A549 treated with CpdA at 1 μM for 4 hours (cell line): ENCODE data around the gene C17orf50. TPM values are rescaled to one million over a fixed set of nuclear protein-coding genes. Genes with fewer than 3 reads are reported as not detected.

ENCODE experiments used
- total RNA-seq: library from RNA; stranded (reverse); fragments of 200-300 nt; extraction: Qiagen RNA extraction; gene quantifications from 5 replicates; pipeline ENCODE4 v1.2.3, GENCODE V29; 2022; ENCODE audit warnings: low read depth

The C17orf50 gene
- 0.23 to 0.42 TPM (median 0.30 TPM) in 5 replicates for total RNA-seq

DNA sequence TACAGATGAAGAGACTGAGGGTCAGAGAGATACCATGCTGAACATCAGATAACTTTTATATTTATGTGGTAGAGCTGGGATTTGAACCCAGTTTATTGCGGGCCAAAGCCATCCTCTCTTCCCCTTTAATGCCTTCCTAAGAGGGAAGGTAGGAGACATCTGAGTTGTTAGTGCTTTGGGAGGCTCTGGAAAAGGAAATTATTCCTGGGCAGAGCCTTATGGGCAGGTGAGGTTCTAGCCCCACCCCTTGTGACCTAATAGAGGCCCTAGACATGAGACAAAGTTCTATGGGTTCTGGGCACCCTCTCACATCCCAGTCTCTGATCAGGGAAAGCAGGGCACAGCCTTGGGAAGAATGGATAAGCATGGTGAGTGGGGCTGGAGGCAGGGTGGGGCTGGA is at the start of gene C17orf50:
Gene C17orf50, plus strand, starts transcription at position 301 of the 400 bp plus-strand sequence. Its CDS starts 55 bp downstream, at position 356.

DNA sequence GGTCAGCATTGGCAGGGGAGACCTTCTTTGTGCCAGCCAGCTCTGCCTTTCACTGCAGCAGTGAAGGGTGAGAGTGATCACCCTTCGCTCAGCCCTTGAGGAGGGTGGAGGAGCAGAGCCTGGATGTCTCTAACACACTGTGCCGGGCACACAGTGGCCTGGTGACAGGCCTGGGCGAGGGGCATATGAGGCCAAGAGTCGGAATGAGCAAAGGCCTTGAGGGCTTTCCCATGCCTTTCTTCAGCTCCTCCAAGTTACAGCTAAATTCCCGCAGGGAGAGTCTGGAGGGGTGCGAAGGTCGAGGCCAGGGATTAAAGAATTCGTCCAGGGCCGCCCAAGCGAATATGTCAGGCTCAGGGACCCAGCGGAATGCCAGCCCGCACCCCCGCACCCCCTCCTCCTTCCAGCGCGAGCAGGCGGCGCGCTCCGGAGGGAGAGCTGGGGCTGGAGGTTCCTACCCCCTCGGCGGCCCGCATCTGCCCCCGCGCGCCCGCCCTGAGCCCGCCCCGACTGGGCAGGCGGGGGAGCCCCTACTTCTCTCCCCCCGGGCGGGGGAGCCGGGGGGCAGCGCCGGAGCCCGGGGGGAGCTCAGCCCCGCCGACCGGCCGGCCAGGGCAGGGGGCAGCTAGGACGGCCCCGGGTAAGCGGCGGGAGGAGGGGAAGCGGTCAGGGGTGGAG is 29.3 kb upstream of the C17orf50 start, which contains the start of gene RASL10B:
Gene RASL10B, plus strand, starts transcription at position 401 of the 678 bp plus-strand sequence. CDS start 3,546 bp downstream, outside the sequence.

DNA sequence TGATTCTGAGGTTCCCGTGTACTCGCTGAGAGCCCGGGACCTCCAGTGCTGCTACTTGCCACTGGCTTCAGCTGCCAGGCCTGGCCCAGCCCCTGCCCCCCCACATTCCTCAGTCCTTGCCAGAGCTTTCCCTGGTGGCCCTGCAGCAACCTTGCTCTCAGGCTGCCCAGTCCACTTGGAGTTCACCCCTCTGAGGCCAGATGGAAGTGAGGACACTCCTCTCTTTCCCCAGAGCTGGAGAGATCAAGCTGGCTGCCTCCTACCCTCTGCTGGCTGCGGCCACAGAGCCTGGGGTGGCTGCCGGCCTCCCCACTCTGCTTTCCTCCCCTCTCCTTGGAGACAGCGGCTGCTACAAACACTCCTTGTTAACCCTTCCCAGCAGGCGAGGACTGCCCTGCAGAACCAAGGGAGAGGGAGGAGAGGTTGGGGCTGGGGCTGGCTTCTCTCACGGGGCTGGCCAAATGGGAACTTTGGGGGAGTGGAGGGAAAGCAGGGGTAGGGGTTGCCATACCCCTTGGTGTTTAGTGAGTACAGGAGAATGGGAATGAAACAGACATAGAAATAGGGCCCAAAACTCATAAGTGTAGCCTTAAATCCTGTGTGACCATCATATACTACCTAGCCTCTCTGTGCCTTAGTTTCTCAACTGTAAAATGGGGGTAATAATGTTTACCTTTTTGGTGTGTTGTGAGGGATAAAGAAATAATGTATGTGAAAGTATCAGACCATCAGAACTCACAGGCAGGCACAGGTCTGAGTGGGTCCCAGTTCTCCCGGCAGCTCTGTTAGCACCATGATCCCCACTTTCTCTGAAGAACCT is 7.5 kb upstream of the C17orf50 start, which contains the start of gene GAS2L2:
Gene GAS2L2, minus strand, starts transcription at position 295 of the 820 bp plus-strand sequence. CDS start 389 bp downstream, outside the sequence.

DNA sequence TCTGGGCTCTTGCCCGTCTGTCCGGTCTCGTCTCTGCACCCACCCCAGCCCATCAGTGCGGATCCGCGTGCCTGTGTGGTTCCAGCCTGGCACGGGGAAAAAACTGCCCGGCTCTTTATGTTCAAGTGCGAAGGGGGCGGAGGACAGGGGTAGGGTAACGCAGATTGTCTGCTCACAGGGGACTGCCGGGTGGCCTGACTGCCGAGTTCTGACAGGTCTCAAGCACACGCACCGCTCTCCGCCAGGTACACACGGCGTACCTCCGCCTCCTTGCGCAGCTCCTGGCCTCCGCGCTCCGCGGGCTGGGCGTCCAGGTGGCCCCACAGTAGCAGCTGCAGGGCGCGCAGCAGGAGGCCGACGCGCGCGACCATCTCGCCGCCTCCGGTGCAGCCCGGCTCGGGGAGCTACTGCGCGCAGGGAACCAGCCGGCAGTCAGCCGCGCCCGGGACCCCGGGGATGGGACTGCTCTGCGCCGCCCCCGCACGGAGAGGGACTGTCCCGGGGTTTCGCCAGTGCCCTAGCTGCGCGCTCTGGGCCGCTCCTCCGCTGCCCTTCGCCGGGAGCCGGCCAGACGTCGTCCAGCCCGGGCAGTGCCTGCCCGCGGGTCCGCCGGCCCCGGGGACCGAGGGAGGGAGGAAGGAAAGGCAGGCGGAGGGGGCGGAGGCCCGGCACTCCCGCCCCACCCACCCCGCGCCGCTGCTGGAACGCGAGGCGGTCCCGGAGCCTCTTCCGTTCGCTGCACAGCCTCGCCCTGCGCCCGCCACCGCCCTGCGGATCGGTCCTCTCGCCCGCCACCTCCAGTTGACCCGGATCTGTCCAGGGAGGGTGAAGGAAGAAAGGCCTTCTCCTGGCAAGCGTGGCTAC is 34.6 kb downstream of the C17orf50 start, which contains the start of gene MMP28:
Gene MMP28, minus strand, starts transcription at position 635 of the 864 bp plus-strand sequence. Its CDS starts 264 bp downstream, at position 371.

DNA sequence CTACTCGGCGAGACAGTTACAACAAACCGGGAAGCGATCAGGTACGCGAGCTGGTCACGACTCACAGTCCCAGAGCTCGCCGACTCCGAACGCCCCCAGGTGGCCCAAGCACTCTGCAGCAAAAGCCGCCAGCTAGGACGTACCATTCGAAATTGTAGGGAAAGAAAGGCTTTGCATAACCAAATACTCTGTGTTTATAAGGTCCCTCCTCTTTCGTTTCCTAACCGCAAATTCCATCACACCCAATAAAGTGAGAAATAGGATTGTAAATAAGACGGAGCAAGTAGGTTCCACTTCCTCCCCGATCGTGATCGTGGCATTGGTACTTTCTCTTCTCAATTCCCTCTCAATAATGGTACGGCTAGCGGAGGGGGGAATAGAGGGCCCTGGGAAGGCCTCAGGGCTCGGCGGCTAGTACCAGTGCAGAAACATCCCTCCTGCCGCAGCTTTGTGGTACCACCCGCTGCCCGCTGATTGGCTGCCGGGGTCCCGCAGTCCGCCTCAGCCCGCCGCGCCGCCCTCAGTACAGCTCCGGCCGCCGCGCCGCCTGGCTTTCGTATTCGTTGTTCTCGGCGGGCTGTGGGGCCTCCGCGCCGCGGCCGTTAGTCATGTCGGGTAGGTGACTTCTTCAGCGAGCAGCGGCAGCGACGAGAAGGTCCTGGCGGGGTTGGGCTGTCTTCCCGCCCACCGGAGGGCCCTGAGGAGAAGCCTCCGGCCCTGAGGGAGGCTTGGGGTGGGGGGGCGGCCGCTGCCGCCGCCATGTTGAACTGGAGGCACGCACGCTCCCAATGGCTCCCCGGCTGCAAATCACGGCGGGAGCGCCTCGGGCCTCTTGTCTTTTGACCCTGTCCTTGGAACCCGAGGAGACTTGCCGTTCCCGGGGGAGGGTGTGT is 48.5 kb downstream of the C17orf50 start, which contains the start of gene TAF15:
Gene TAF15, plus strand, starts transcription at position 523 of the 893 bp plus-strand sequence. Its CDS starts 86 bp downstream, at position 609.

Other genes with a start within 250 kb of the C17orf50 start
- gene SLFN12L, start 223.2 kb upstream of the C17orf50 start, total RNA-seq: 0.02 to 0.26 TPM in 2 of 5 replicates, not detected in the others
- gene SLFN14, start 200.1 kb upstream of the C17orf50 start, total RNA-seq: not detected in 5 replicates
- 7.0 to 8.8 TPM (median 7.4 TPM) in 5 replicates for gene PEX12, start 182.3 kb upstream of the C17orf50 start, total RNA-seq
- gene AP2B1, start 173.6 kb upstream of the C17orf50 start, total RNA-seq: 127 to 153 TPM (median 143 TPM) in 5 replicates
- gene RASL10B, start 29.2 kb upstream of the C17orf50 start, total RNA-seq: 0.05 to 0.15 TPM (median 0.10 TPM) in 5 replicates
- 0.09 to 0.21 TPM (median 0.12 TPM) in 4 of 5 replicates, not detected in the other for gene GAS2L2, start 7.6 kb upstream of the C17orf50 start, total RNA-seq
- 3.6 to 7.7 TPM (median 6.0 TPM) in 5 replicates for gene MMP28, start 34.8 kb downstream of the C17orf50 start, total RNA-seq
- gene TAF15, start 48.6 kb downstream of the C17orf50 start, total RNA-seq: 209 to 237 TPM (median 216 TPM) in 5 replicates
- not detected in 5 replicates for gene HEATR9, start 108.0 kb downstream of the C17orf50 start, total RNA-seq
- gene CCL5, start 119.5 kb downstream of the C17orf50 start, total RNA-seq: 1.1 to 2.1 TPM (median 1.7 TPM) in 5 replicates
- 2.6 to 3.4 TPM (median 2.8 TPM) in 5 replicates for gene RDM1, start 169.9 kb downstream of the C17orf50 start, total RNA-seq
- not detected in 5 replicates for gene LYZL6, start 182.8 kb downstream of the C17orf50 start, total RNA-seq
- not detected in 5 replicates for gene CCL16, start 220.6 kb downstream of the C17orf50 start, total RNA-seq
- not detected in 5 replicates for gene CCL14, start 225.8 kb downstream of the C17orf50 start, total RNA-seq
- gene CCL15, start 240.7 kb downstream of the C17orf50 start, total RNA-seq: not detected in 5 replicates